HG03159 (cell line): ENCODE data around the gene TDG.

Source experiments
- ATAC-seq: cut with Tn5 transposase; IDR thresholded peaks from one replicate; pipeline ENCODE4 v1.9.1; 2021; ENCODE audit warnings: mild to moderate bottlenecking, moderate library complexity; ENCODE audit not compliant: unreplicated experiment

Gene TDG

GRCh38 chr12:103958621-103959020, 7.1 kb upstream of the TDG start:
- ATAC-seq, result no peak

GRCh38 chr12:103960616-103961227, 5.0 kb upstream of the TDG start:
- ATAC-seq, result no peak

GRCh38 chr12:103962493-103962892, 3.2 kb upstream of the TDG start:
- no peak for ATAC-seq

GRCh38 chr12:103964805-103965204, 867 bp upstream of the TDG start:
- no peak for ATAC-seq

- peak; percentile 3 for ATAC-seq
Measured at GRCh38 chr12:103965255-103965589, 450 bp upstream of the TDG start.

- no peak for ATAC-seq
Measured at GRCh38 chr12:103966736-103967135, 1.1 kb downstream of the TDG start.

GRCh38 chr12:103969391-103969790, 3.7 kb downstream of the TDG start:
- no peak for ATAC-seq

GRCh38 chr12:103973909-103974308, 8.2 kb downstream of the TDG start:
- ATAC-seq, result no peak

- no peak for ATAC-seq
Measured at GRCh38 chr12:103975368-103975767, 9.7 kb downstream of the TDG start.

GRCh38 chr12:103978384-103978982, 12.8 kb downstream of the TDG start:
- ATAC-seq, result no peak

GRCh38 chr12:103986829-103987228, 21.2 kb downstream of the TDG start:
- no peak for ATAC-seq

- no peak for ATAC-seq
Measured at GRCh38 chr12:103994235-103994634, 28.6 kb downstream of the TDG start.

- ATAC-seq, result no peak
Measured at GRCh38 chr12:103996595-103996994, 30.9 kb downstream of the TDG start.

- no peak for ATAC-seq
Measured at GRCh38 chr12:103997286-103997900, 31.7 kb downstream of the TDG start.

GRCh38 chr12:103998976-103999375, 33.3 kb downstream of the TDG start:
- no peak for ATAC-seq

- ATAC-seq, result no peak
Measured at GRCh38 chr12:104000807-104001434, 35.2 kb downstream of the TDG start.

GRCh38 chr12:104002686-104003085, 37.0 kb downstream of the TDG start:
- ATAC-seq, result no peak

GRCh38 chr12:104003596-104003995, 37.9 kb downstream of the TDG start:
- ATAC-seq, result no peak

- no peak for ATAC-seq
Measured at GRCh38 chr12:104006929-104007328, 41.3 kb downstream of the TDG start.

- ATAC-seq, result no peak
Measured at GRCh38 chr12:104010121-104010520, 44.4 kb downstream of the TDG start.

- no peak for ATAC-seq
Measured at GRCh38 chr12:104010606-104011169, 45.0 kb downstream of the TDG start.

GRCh38 chr12:104011253-104011652, 45.6 kb downstream of the TDG start:
- no peak for ATAC-seq
